Measurements from ENCODE around the gene TMEM171. TPM values are rescaled to one million over a fixed set of nuclear protein-coding genes. Genes with fewer than 3 reads are reported as not detected.

The TMEM171 gene
- total and polyA plus RNA-seq, 4 donors = 1.0 to 2.1 (median 1.4) TPM; not detected in 1

- TF ChIP-seq CTCF (IDR thresholded peaks at IDR 0.05; ENCODE audit: low read depth, low read length, missing input control) = no peak
- no peak for TF ChIP-seq NR2F2 (IDR thresholded peaks at IDR 0.05)
- no peak for TF ChIP-seq HNF4G (IDR thresholded peaks at IDR 0.05)
- TF ChIP-seq JUND (IDR thresholded peaks at IDR 0.05) = no peak
- TF ChIP-seq ZBTB33 (IDR thresholded peaks at IDR 0.05) = no peak
Observed at GRCh38 chr5:73171495-73171894, 51.1 kb downstream of the TMEM171 start (continued).

- Histone ChIP-seq H3K4me3 (ENCODE audit: low read depth in 1 of 3, low read length in 3 of 3) (no peak within 1 kb of the TSS), H3K27me3 (ENCODE audit: control insufficient read depth in 4 of 4, insufficient read depth in 4 of 4, low read length in 3 of 4) (peaks cover 0 to 2% (median 0%) of the 10 kb centered on the region in 4 donors), H3K9ac (ENCODE audit: low read depth in 1 of 2, low read length in 2 of 2) (no peak within 1 kb of the TSS), H3K27ac (ENCODE audit: low read depth in 1 of 2, low read length in 2 of 2) (no peak within 1 kb of the TSS), H3K36me3 (ENCODE audit: control insufficient read depth in 4 of 4, insufficient read depth in 3 of 4, low read depth in 1 of 4, low read length in 3 of 4) (no peaks in the 10 kb centered on the region), H3K9me3 (ENCODE audit: control insufficient read depth in 4 of 4, low read length in 3 of 4) (peaks cover 0 to 2% (median 0%) of the 10 kb centered on the region in 4 donors), H3K4me1 (ENCODE audit: control insufficient read depth in 4 of 4, insufficient read depth in 4 of 4, low read length in 3 of 4) (no peaks in the 10 kb centered on the region)
- TF ChIP-seq ATF3 (IDR thresholded peaks at IDR 0.05) (no peak), NR2F2 (IDR thresholded peaks at IDR 0.05) (no peak), REST (IDR thresholded peaks at IDR 0.05) (no peak), JUND (IDR thresholded peaks at IDR 0.05) (no peak), TAF1 (conservative IDR thresholded peaks at IDR 0.05) (no peak), RAD21 (IDR thresholded peaks at IDR 0.05) (no peak), FOXA2 (IDR thresholded peaks at IDR 0.05) (no peak), MAX (IDR thresholded peaks at IDR 0.05) (no peak), HNF4A (conservative IDR thresholded peaks at IDR 0.05) (no peak), CTCF (IDR thresholded peaks at IDR 0.05; ENCODE audit: low read depth, low read length, missing input control) (no peak), YY1 (IDR thresholded peaks at IDR 0.05) (no peak), GABPA (IDR thresholded peaks at IDR 0.05 in 1 of 2, conservative IDR thresholded peaks at IDR 0.05 in 1 of 2) (no peak), SP1 (IDR thresholded peaks at IDR 0.05) (no peak), EGR1 (IDR thresholded peaks at IDR 0.05; ENCODE audit: low read depth in 2 of 2) (no peak), HNF4G (IDR thresholded peaks at IDR 0.05) (no peak), RXRA (IDR thresholded peaks at IDR 0.05) (no peak), ZBTB33 (IDR thresholded peaks at IDR 0.05) (no peak), FOXA1 (IDR thresholded peaks at IDR 0.05) (no peak)
- 94% methylated on average over 5 of the region's 5 CpGs for WGBS
- no peak for DNase-seq (ENCODE audit: low spot score)
Observed at GRCh38 chr5:73172951-73173350, 52.6 kb downstream of the TMEM171 start, which contains the start of gene TMEM174. TMEM174 (plus strand) TSS chr5:73173193; CDS start chr5:73173244, 51 bp downstream.

Data from liver (tissue), 9 donors.